H1 (cell line): ENCODE results near the gene IST1. TPM values are rescaled to one million over a fixed set of nuclear protein-coding genes. Genes with fewer than 3 reads are reported as not detected.

Source experiments
- ASH2L ChIP-seq: fragments of 200-600, 300-600 bp; sonication (generic); IDR thresholded peaks from one replicate; pipeline ENCODE4 v1.7.1; 2017; ENCODE audit warnings: low read length
- BACH1 ChIP-seq: IDR thresholded peaks from 2 replicates; pipeline ENCODE4 v1.6.1; 2012; ENCODE audit warnings: low read length, improper control_type of control experiment
- BCL11A ChIP-seq, 2 experiments: IDR thresholded peaks; one replicate each; pipeline ENCODE4 v1.6.1; 2011; ENCODE audit warnings: low read depth in 2 of 2, low read length in 2 of 2, mild to moderate bottlenecking in 2 of 2
- CBX5 ChIP-seq: fragments of 300-800, 300-1000 bp; sonication (generic); IDR thresholded peaks from 2 replicates; pipeline ENCODE4 v1.7.1; 2016; ENCODE audit warnings: antibody characterized with exemption, low read length, low read depth
- CHD1 ChIP-seq: IDR thresholded peaks from 2 replicates; pipeline ENCODE4 v1.6.1; 2012; ENCODE audit warnings: low read depth, low read length, improper control_type of control experiment
- CHD2 ChIP-seq: IDR thresholded peaks from 2 replicates; pipeline ENCODE4 v1.6.1; 2012; ENCODE audit warnings: low read length, improper control_type of control experiment
- CTBP2 ChIP-seq: IDR thresholded peaks from 2 replicates; pipeline ENCODE4 v1.7.0; 2011; ENCODE audit warnings: borderline replicate concordance, mild to moderate bottlenecking, moderate library complexity, mixed read lengths, low read length; ENCODE audit not compliant: insufficient read depth, insufficient read length
- EGR1 ChIP-seq: IDR thresholded peaks from 2 replicates; pipeline ENCODE4 v1.6.1; 2011; ENCODE audit warnings: low read depth, low read length, borderline replicate concordance
- EP300 ChIP-seq, 2 experiments: IDR thresholded peaks; 1 replicate in 1 of 2; 2 replicates in 1 of 2; pipeline ENCODE4 v1.6.1; 2011 to 2012; ENCODE audit warnings: low read depth in 2 of 2, low read length in 2 of 2, mild to moderate bottlenecking in 2 of 2, borderline replicate concordance in 1 of 2, inconsistent platforms in 1 of 2, moderate library complexity in 1 of 2
- EZH2 ChIP-seq: fragments of 200-600 bp; sonication (generic); IDR thresholded peaks from 2 replicates; pipeline ENCODE4 v1.7.1; 2012; ENCODE audit warnings: low read depth, mild to moderate bottlenecking, moderate library complexity, low read length, inconsistent platforms; ENCODE audit not compliant: severe bottlenecking
- HDAC2 ChIP-seq, 2 experiments: fragments of 300-600 bp in 1 of 2; sonication (generic) in 1 of 2; IDR thresholded peaks; 2 replicates each; pipeline ENCODE4 v1.6.1; 2011 to 2012; ENCODE audit warnings: low read depth in 2 of 2, low read length in 2 of 2, mild to moderate bottlenecking in 2 of 2, moderate library complexity in 2 of 2, borderline replicate concordance in 1 of 2, inconsistent platforms in 1 of 2
- HDAC6 ChIP-seq: IDR thresholded peaks from one replicate; pipeline ENCODE4 v1.7.1; 2012; ENCODE audit warnings: low read depth, mild to moderate bottlenecking, inconsistent platforms, low read length, moderate library complexity
- JUN ChIP-seq: IDR thresholded peaks from 2 replicates; pipeline ENCODE4 v1.6.1; 2011; ENCODE audit warnings: low read depth, mild to moderate bottlenecking, improper control_type of control experiment, low read length
- KDM4A ChIP-seq: IDR thresholded peaks from one replicate; pipeline ENCODE4 v1.7.1; 2012; ENCODE audit warnings: low read depth, mild to moderate bottlenecking, moderate library complexity, low read length, inconsistent platforms; ENCODE audit not compliant: severe bottlenecking
- MAX ChIP-seq: IDR thresholded peaks from 2 replicates; pipeline ENCODE4 v1.6.1; 2012; ENCODE audit warnings: inconsistent platforms
- PHF8 ChIP-seq: fragments of 200-600 bp; sonication (generic); conservative IDR thresholded peaks from 2 replicates; pipeline ENCODE4 v1.7.1; 2012; ENCODE audit warnings: low read depth, mild to moderate bottlenecking, inconsistent platforms, low read length, moderate library complexity
- POLR2A ChIP-seq, 2 experiments: IDR thresholded peaks; 1 replicate in 1 of 2; 2 replicates in 1 of 2; pipeline ENCODE4 v1.6.1; 2011; ENCODE audit warnings: low read depth in 2 of 2, low read length in 2 of 2, mild to moderate bottlenecking in 2 of 2; ENCODE audit errors: control extremely low read depth in 1 of 2
- RAD21 ChIP-seq, 2 experiments: IDR thresholded peaks in 1 of 2; conservative IDR thresholded peaks in 1 of 2; 2 replicates each; pipeline ENCODE4 v1.6.1; 2011; ENCODE audit warnings: low read depth in 2 of 2, low read length in 2 of 2, improper control_type of control experiment in 1 of 2, inconsistent platforms in 1 of 2, mild to moderate bottlenecking in 1 of 2, moderate library complexity in 1 of 2
- RBBP5 ChIP-seq: IDR thresholded peaks from 2 replicates; pipeline ENCODE4 v1.7.1; 2012; ENCODE audit warnings: low read depth, mild to moderate bottlenecking, inconsistent platforms, low read length, moderate library complexity, borderline replicate concordance
- RNF2 ChIP-seq: fragments of 200-900, 300-1000 bp; sonication (generic); IDR thresholded peaks from 2 replicates; pipeline ENCODE4 v1.7.1; 2016; ENCODE audit warnings: borderline replicate concordance, low read depth, mild to moderate bottlenecking, antibody characterized with exemption, low read length; ENCODE audit not compliant: poor library complexity, severe bottlenecking; ENCODE audit errors: missing control alignments
- SAP30 ChIP-seq: fragments of 300-600 bp; sonication (generic); IDR thresholded peaks from 2 replicates; pipeline ENCODE4 v1.7.1; 2012; ENCODE audit warnings: low read length, moderate library complexity, mild to moderate bottlenecking, inconsistent platforms; ENCODE audit not compliant: insufficient read depth, insufficient replicate concordance
- TCF12 ChIP-seq: IDR thresholded peaks from 2 replicates; pipeline ENCODE4 v1.6.1; 2011; ENCODE audit warnings: low read depth, mild to moderate bottlenecking, low read length
- TEAD4 ChIP-seq: IDR thresholded peaks from 2 replicates; pipeline ENCODE4 v1.6.1; 2012; ENCODE audit warnings: low read depth, low read length, inconsistent platforms, mixed read lengths
- polyA plus RNA-seq, 7 experiments: library from polyadenylated mRNA; depleted of rRNA in 3 of 7; stranded (reverse) in 5 of 7; unstranded in 2 of 7; fragments of >200 nt in 5 of 7; fragments of 200-250 nt in 2 of 7; gene quantifications; 1 replicate in 5 of 7; 2 replicates in 1 of 7; 4 replicates in 1 of 7; pipeline versions ENCODE4 v1.2.1 to v1.2.3, GENCODE V29; 2011 to 2013; ENCODE audit warnings: missing spikeins in 2 of 7, mixed read lengths in 2 of 7
- total RNA-seq: library from RNA; stranded (reverse); fragmentation: NEBNext Ultra II Directional; extraction: Animal tissue kit (Norgen Biotek cat#: 25700); gene quantifications from 2 replicates; pipeline ENCODE4 v1.2.1, GENCODE V29; 2021

IST1 gene
- total and polyA plus RNA-seq, 2 of the 8 experiments (the other 6 are each of a cell fraction or from before 2014, with no cell fraction given) = 190 to 248 TPM

- no peak for TF ChIP-seq JUN
- TF ChIP-seq RNF2 = no peak
- no peak for TF ChIP-seq RAD21 (IDR thresholded peaks at IDR 0.05 in 1 of 2, conservative IDR thresholded peaks at IDR 0.05 in 1 of 2; ENCODE audit: low read depth in 2 of 2, low read length in 2 of 2)
- TF ChIP-seq SAP30 = peak; percentile 15
- peak; percentile 73; the same call in 1 of the 2 replicates for TF ChIP-seq RBBP5
- peak; percentile 56 to 60; a peak in 1 of 4 replicates for TF ChIP-seq HDAC2 (IDR thresholded peaks at IDR 0.05; ENCODE audit: borderline replicate concordance in 1 of 2, low read depth in 2 of 2, low read length in 2 of 2)
- TF ChIP-seq PHF8 = peak; percentile 74
- peak; percentile 70 for TF ChIP-seq ASH2L
- no peak for TF ChIP-seq HDAC6
- no peak for TF ChIP-seq EZH2
- TF ChIP-seq CHD2 = peak; percentile 94
- peak; percentile 49 for TF ChIP-seq KDM4A
- no peak for TF ChIP-seq EP300 (IDR thresholded peaks at IDR 0.05; ENCODE audit: borderline replicate concordance in 1 of 2, low read depth in 2 of 2, low read length in 2 of 2)
- peak; percentile 89 for TF ChIP-seq BACH1
- no peak for TF ChIP-seq CHD1
- TF ChIP-seq POLR2A (IDR thresholded peaks at IDR 0.05; ENCODE audit: control extremely low read depth in 1 of 2, low read depth in 2 of 2, low read length in 2 of 2) = peak; percentile 76 to 89
- TF ChIP-seq BCL11A (IDR thresholded peaks at IDR 0.05; ENCODE audit: low read depth in 2 of 2, low read length in 2 of 2) = no peak
- TF ChIP-seq CTBP2 = peak; percentile 24
- TF ChIP-seq EGR1 = 0 out of 2 replicates have a peak, but pooled peaks have one; percentile 14
- TF ChIP-seq MAX = peak; percentile 80
- 0 out of 2 replicates have a peak, but pooled peaks have one; percentile 33 for TF ChIP-seq TCF12
- TF ChIP-seq TEAD4 = no peak
- TF ChIP-seq CBX5 = no peak
Measured at GRCh38 chr16:71894921-71895678, at the start of gene IST1 (continued).
